Skin epidermis (tissue), 12 donors: Measurements from ENCODE around the gene CABCOCO1.

Source experiments
- H3K27ac ChIP-seq, 21 experiments: fragments of 200-600 bp; sonication (generic) in 11 of 21; one replicate each; pipeline ENCODE4 v1.5.0; 2020; ENCODE audit warnings: mild to moderate bottlenecking in 3 of 21, inconsistent platforms in 2 of 21, moderate library complexity in 2 of 21
- H3K4me3 ChIP-seq, 7 experiments: fragments of 200-600 bp; sonication (generic) in 2 of 7; one replicate each; pipeline ENCODE4 v1.5.0; 2020; ENCODE audit warnings: inconsistent platforms in 2 of 7, mild to moderate bottlenecking in 2 of 7, moderate library complexity in 1 of 7

The CABCOCO1 gene

GRCh38 chr10:61751599-61751998 lies 88.9 kb downstream of the CABCOCO1 start:
- Histone ChIP-seq H3K27ac (peak overlapping the region in 11 of 21 experiments; percentile 9 to 72 (median 49)), H3K4me3 (no peak overlapping the region)

GRCh38 chr10:61752111-61753011 lies 89.6 kb downstream of the CABCOCO1 start:
- Histone ChIP-seq H3K27ac (peak overlapping the region in 10 of 21 experiments; percentile 12 to 72 (median 50)), H3K4me3 (no peak overlapping the region)

- Histone ChIP-seq H3K27ac (no peak overlapping the region), H3K4me3 (no peak overlapping the region)
Measured at GRCh38 chr10:61753453-61753852, 90.7 kb downstream of the CABCOCO1 start.

GRCh38 chr10:61754587-61755550 lies 92.1 kb downstream of the CABCOCO1 start:
- Histone ChIP-seq H3K4me3 (no peak overlapping the region), H3K27ac (peak overlapping the region in 1 of 21 experiments; percentile 8)

GRCh38 chr10:61757001-61757400 lies 94.3 kb downstream of the CABCOCO1 start:
- Histone ChIP-seq H3K4me3 (no peak overlapping the region), H3K27ac (no peak overlapping the region)

- Histone ChIP-seq H3K27ac (no peak overlapping the region), H3K4me3 (no peak overlapping the region)
Measured at GRCh38 chr10:61757525-61758397, 95.0 kb downstream of the CABCOCO1 start.

GRCh38 chr10:61758433-61758832 lies 95.7 kb downstream of the CABCOCO1 start:
- Histone ChIP-seq H3K4me3 (no peak overlapping the region), H3K27ac (no peak overlapping the region)

GRCh38 chr10:61759751-61760150 lies 97.0 kb downstream of the CABCOCO1 start:
- no peak overlapping the region for H3K27ac ChIP-seq

GRCh38 chr10:61760943-61761824 lies 98.5 kb downstream of the CABCOCO1 start:
- Histone ChIP-seq H3K27ac (peak overlapping the region in 4 of 21 experiments; percentile 3 to 47 (median 34)), H3K4me3 (no peak overlapping the region)

More at GRCh38 chr10:61759751-61760150, 97.0 kb downstream of the CABCOCO1 start:
- H3K4me3 ChIP-seq: no peak overlapping the region

- H3K27ac ChIP-seq: peak overlapping the region in 3 of 21 experiments; percentile 21 to 38 (median 28)
- H3K4me3 ChIP-seq: no peak overlapping the region
Measured at GRCh38 chr10:61761825-61762217, 99.1 kb downstream of the CABCOCO1 start.

GRCh38 chr10:61763778-61764177 lies 101.0 kb downstream of the CABCOCO1 start:
- H3K27ac ChIP-seq: no peak overlapping the region
- H3K4me3 ChIP-seq: no peak overlapping the region

GRCh38 chr10:61764486-61764885 lies 101.8 kb downstream of the CABCOCO1 start:
- Histone ChIP-seq H3K27ac (no peak overlapping the region), H3K4me3 (no peak overlapping the region)

- Histone ChIP-seq H3K4me3 (no peak overlapping the region), H3K27ac (peak overlapping the region in 2 of 21 experiments; percentile 33 to 49)
Measured at GRCh38 chr10:61765176-61766087, 102.7 kb downstream of the CABCOCO1 start.

- Histone ChIP-seq H3K4me3 (no peak overlapping the region), H3K27ac (no peak overlapping the region)
Measured at GRCh38 chr10:61766927-61767326, 104.2 kb downstream of the CABCOCO1 start.

GRCh38 chr10:61774031-61774430 lies 111.3 kb downstream of the CABCOCO1 start:
- no peak overlapping the region for H3K4me3 ChIP-seq
- H3K27ac ChIP-seq: no peak overlapping the region

- H3K27ac ChIP-seq: no peak overlapping the region
- no peak overlapping the region for H3K4me3 ChIP-seq
Measured at GRCh38 chr10:61775111-61775510, 112.4 kb downstream of the CABCOCO1 start.

- H3K4me3 ChIP-seq: no peak overlapping the region
Measured at GRCh38 chr10:61776615-61777266, 114.0 kb downstream of the CABCOCO1 start.

More at GRCh38 chr10:61776615-61777266, 114.0 kb downstream of the CABCOCO1 start:
- no peak overlapping the region for H3K27ac ChIP-seq
